Stimulated activated CD4-positive, alpha-beta T cell treated with anti-CD3 and anti-CD28 coated beads, Interleukin-4, amount 100 ng/mL, for 4 hours (primary cell): ENCODE results near the gene PLPPR4.
"Not testable (repeated sequence)": the region's sequence is repeated elsewhere in the genome, so short reads cannot be mapped to it uniquely, and the experiment has no call there.

Experiments used
- DNase-seq, 2 experiments: peaks; one replicate each; pipeline ENCODE4 v3.0.0-alpha.2; 2020

The PLPPR4 gene

GRCh38 chr1:99269321-99269720 lies 5.0 kb downstream of the PLPPR4 start:
- no peak for DNase-seq

- DNase-seq, result no peak
These were observed 6.4 kb downstream of the PLPPR4 start for GRCh38 chr1:99270646-99271045.

- no peak for DNase-seq
These were observed 7.0 kb downstream of the PLPPR4 start for GRCh38 chr1:99271249-99271648.

GRCh38 chr1:99277066-99277465 lies 12.8 kb downstream of the PLPPR4 start:
- DNase-seq, result no peak

DNA sequence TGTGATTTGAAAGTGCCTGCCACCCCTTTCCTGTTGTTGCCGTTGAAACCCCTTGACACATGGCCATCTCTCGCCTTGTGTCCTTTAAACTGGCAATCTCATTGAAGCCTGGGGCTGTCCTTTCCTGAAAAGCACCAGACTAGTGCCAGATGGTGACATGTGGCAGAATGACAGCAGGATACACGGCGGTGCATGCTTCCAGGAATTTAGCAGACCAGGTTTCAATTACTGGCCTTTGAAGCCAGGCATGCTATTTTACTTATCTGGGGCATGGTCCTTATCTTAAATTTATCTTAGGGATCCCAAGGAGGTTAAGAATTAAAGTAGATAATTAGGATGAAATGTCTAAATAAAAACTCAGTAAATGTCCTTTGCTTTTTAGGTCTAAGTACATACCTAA lies 15.2 kb downstream of the PLPPR4 start:
- no peak for DNase-seq

DNA sequence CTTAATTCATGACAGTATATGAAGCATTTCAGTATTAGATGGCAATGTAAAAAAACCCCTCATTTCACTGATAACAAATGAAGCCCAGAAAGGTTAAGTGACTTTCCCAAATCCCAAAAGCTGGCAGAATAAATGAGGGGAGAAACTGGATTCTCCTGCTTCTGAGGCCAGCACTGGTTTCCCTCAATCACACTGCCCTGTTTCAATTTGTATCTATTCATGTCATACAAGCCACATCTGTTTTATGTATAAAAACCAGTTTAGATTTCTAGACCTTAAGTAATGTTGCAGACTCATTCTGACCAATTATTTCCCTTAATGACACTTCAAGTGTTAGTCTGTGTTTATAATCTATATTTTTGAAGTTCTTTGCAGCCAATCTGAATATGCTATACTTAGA lies 16.8 kb downstream of the PLPPR4 start:
- no peak for DNase-seq

GRCh38 chr1:99282536-99282935 lies 18.2 kb downstream of the PLPPR4 start:
- DNase-seq, result no peak

DNA sequence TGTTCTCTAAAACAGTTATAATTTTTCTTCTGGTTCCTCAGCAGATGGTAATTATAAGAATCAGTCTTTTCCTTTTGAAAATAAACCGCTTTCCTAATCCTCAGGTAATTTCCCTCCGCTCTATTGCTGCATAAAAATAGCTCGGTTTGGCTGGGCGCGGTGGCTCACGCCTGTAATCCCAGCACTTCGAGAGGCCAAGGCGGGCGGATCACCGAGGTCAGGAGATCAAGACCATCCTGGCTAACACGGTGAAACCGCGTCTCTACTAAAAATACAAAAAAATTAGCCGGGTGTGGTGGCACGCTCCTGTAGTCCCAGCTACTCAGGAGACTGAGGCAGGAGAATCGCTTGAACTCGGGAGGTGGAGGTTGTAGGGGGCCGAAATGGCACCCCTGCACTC lies 19.2 kb downstream of the PLPPR4 start:
- DNase-seq, result not testable (repeated sequence)

- DNase-seq, result no peak
These were observed 28.6 kb downstream of the PLPPR4 start for GRCh38 chr1:99292886-99293285.

GRCh38 chr1:99297923-99298322 lies 33.6 kb downstream of the PLPPR4 start:
- no peak for DNase-seq

GRCh38 chr1:99304725-99305282 lies 40.5 kb downstream of the PLPPR4 start:
- DNase-seq, result no peak

GRCh38 chr1:99305626-99306025 lies 41.3 kb downstream of the PLPPR4 start:
- DNase-seq, result no peak

DNA sequence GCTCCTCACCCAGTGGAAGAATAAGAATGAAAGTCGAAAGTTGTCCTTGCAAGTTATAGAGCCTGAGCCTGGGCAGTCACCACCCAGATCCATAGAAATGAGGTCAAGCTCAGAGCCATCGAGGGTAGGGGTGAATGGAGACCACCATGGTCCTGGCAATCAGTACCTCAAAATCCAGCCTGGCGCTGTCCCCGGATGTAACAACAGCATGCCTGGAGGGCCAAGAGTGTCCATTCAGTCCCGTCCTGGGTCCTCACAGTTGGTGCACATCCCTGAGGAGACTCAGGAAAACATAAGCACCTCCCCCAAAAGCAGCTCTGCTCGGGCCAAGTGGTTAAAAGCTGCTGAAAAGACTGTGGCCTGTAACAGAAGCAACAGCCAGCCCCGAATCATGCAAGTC lies 41.8 kb downstream of the PLPPR4 start:
- DNase-seq, result no peak

GRCh38 chr1:99306644-99307043 lies 42.4 kb downstream of the PLPPR4 start:
- no peak for DNase-seq

GRCh38 chr1:99315305-99315704 lies 51.0 kb downstream of the PLPPR4 start:
- no peak for DNase-seq

- DNase-seq, result no peak
These were observed 62.1 kb downstream of the PLPPR4 start for GRCh38 chr1:99326215-99326949.

GRCh38 chr1:99327357-99327756 lies 63.1 kb downstream of the PLPPR4 start:
- DNase-seq, result no peak

- DNase-seq, result no peak
These were observed 63.9 kb downstream of the PLPPR4 start for GRCh38 chr1:99328171-99328570.

DNA sequence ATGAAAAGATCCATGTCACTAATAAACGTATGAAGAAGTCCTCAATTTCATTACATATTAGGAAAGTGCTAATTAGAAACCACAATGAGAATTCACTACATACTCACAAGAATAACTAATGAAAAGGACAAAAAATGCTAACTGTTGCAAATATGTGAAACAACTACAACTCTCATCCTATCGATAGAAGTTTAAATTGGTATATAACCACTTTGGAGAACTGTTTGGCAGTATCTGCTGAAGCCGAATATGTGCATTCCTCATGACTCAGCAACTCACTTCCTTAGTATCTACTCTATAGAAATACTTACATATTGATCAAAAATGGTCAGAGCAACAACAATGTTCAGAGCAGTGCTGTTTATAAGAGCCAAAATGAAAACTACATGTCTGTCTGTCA lies 66.8 kb downstream of the PLPPR4 start:
- no peak for DNase-seq

DNA sequence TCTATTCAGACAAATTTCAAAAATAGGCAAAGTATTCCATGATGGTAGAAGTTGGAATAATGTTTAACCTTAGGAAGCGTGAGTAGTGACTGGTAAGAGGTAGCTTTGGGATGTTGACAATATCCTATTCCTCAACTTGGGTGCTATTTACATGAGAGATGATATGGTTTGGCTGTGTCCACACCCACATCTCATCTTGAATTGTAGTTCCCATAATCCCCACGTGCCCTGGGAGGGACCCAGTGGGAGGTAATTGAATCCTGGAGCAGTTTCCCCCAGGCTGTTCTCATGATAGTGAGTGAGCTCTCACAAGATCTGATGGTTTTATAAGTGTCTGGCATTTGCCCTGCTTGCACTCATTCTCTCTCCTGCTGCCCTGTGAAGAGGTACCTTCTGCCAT lies 67.3 kb downstream of the PLPPR4 start:
- no peak for DNase-seq

- no peak for DNase-seq
These were observed 68.3 kb downstream of the PLPPR4 start for GRCh38 chr1:99332561-99332960.

DNA sequence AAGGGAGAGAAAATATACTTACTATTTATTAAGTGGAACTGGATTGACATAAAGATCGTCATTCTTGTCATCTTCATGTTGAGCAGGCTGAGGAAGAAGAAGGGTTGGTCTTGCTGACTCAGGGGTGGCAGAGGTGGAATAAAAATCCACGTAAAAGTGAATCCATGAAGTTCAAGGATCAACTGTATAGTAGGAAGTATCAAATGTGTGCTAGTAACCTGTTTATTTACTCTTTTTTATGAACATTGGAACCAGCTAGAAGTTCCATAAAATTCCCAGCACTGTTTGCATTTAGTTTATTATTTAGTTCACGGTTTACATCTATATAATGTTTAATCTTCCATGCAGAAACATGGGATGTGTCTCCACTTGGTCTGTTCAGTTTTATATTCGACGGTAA lies 70.7 kb downstream of the PLPPR4 start:
- DNase-seq, result no peak

DNA sequence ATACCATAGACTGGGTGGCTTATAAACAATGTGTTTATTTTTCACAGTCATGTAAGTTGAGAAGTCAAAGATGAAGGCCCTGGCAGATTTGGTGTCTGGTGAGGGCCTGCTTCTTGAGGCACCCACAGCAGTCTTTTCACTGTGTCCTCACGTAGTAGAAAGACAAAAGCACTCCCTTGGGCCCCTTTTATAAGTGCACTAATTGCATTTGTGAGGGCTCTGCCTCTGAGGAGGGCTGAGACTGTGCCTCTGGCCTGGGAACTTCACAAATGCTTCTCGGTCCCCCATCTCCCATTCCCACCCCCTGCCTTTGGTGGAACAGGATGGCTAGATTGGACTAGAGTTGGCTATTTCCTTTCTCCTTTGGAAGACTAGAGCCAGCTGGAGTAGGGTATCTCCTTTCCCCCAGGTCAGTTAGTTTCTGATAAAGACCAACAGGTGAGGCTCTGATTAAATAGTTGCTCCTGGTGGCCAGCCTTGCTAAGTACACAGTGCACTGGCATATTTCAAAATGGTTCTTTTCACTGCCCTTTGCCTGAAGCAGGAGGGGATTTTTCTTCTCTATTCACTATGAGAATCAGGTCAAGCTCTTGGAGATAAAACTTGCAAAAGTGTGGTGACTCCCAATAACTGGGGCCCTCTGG lies 82.9 kb downstream of the PLPPR4 start:
- DNase-seq, result no peak

GRCh38 chr1:99348397-99349132 lies 84.3 kb downstream of the PLPPR4 start:
- no peak for DNase-seq
